MM.1S (cell line): Measurements from ENCODE around the gene IDH3G.

Source experiments
- DNase-seq: peaks from one replicate; pipeline ENCODE4 v3.0.0-alpha.2; 2015
- H2AFZ ChIP-seq: fragments of 300-600 bp; sonication (generic); 2 replicates; pipeline ENCODE4 v1.6.0; 2016; ENCODE audit warnings: antibody characterized with exemption, low read length
- H3F3A ChIP-seq: fragments of 300-600 bp; sonication (generic); 2 replicates; pipeline ENCODE4 v1.6.1; 2016; ENCODE audit warnings: mild to moderate bottlenecking, antibody characterized with exemption, low read length, moderate library complexity, mixed read lengths; ENCODE audit not compliant: insufficient read depth
- H3K27ac ChIP-seq: fragments of 300-600 bp; sonication (generic); 2 replicates; pipeline ENCODE4 v1.5.1; 2016; ENCODE audit warnings: mild to moderate bottlenecking, low read length
- H3K27me3 ChIP-seq: fragments of 300-600 bp; sonication (generic); replicated peaks from 2 replicates; pipeline ENCODE4 v1.6.0; 2016; ENCODE audit warnings: low read length; ENCODE audit not compliant: insufficient read depth
- H3K36me3 ChIP-seq: fragments of 300-600 bp; sonication (generic); replicated peaks from 2 replicates; pipeline ENCODE4 v1.6.1; 2016; ENCODE audit warnings: mild to moderate bottlenecking, low read length, mixed read lengths; ENCODE audit not compliant: insufficient read depth
- H3K4me1 ChIP-seq: fragments of 300-600 bp; sonication (generic); 2 replicates; pipeline ENCODE4 v1.6.1; 2016; ENCODE audit warnings: low read length, mixed read lengths
- H3K4me2 ChIP-seq: fragments of 300-600 bp; sonication (generic); 2 replicates; pipeline ENCODE4 v1.6.0; 2016; ENCODE audit warnings: low read depth, low read length
- H3K4me3 ChIP-seq: fragments of 300-600 bp; sonication (generic); 2 replicates; pipeline ENCODE4 v1.5.1; 2016; ENCODE audit warnings: low read length, mixed read lengths
- H3K79me2 ChIP-seq: fragments of 300-600 bp; sonication (generic); 2 replicates; pipeline ENCODE4 v1.6.1; 2016; ENCODE audit warnings: mixed run types, low read length, mixed read lengths
- H3K9ac ChIP-seq: fragments of 300-600 bp; sonication (generic); 2 replicates; pipeline ENCODE4 v1.6.1; 2016; ENCODE audit warnings: low read length, mixed read lengths
- H3K9me2 ChIP-seq: fragments of 300-600 bp; sonication (generic); replicated peaks from 2 replicates; pipeline ENCODE4 v1.6.1; 2016; ENCODE audit warnings: mild to moderate bottlenecking, low read length, mixed read lengths; ENCODE audit not compliant: insufficient read depth
- H3K9me3 ChIP-seq: fragments of 300-600 bp; sonication (generic); replicated peaks from 2 replicates; pipeline ENCODE4 v1.6.1; 2016; ENCODE audit warnings: mild to moderate bottlenecking, low read length, mixed read lengths; ENCODE audit not compliant: insufficient read depth
- H4K20me1 ChIP-seq: fragments of 300-600 bp; sonication (generic); 2 replicates; pipeline ENCODE4 v1.6.1; 2016; ENCODE audit warnings: mild to moderate bottlenecking, low read length, moderate library complexity, mixed read lengths; ENCODE audit not compliant: insufficient read depth
- CTCF ChIP-seq: fragments of 300-600 bp; sonication (generic); IDR thresholded peaks from 2 replicates; pipeline ENCODE4 v1.5.1; 2016; ENCODE audit warnings: antibody characterized with exemption, low read length, mixed read lengths
- EZH2 ChIP-seq: fragments of 300-600 bp; sonication (generic); optimal IDR thresholded peaks from 2 replicates; pipeline ENCODE3; 2017; ENCODE audit warnings: low read depth, mild to moderate bottlenecking, antibody characterized with exemption, low read length, mixed read lengths
- EZH2phosphoT487 ChIP-seq: fragments of 300-600 bp; sonication (generic); IDR thresholded peaks from 2 replicates; pipeline ENCODE4 v1.6.1; 2018; ENCODE audit warnings: antibody characterized with exemption, low read length

IDH3G gene

GRCh38 chrX:153791104-153791852, 2.9 kb downstream of the IDH3G start:
- TF ChIP-seq EZH2 (no peak), CTCF (no peak), EZH2phosphoT487 (no peak)
- Histone ChIP-seq H3K4me1 (0 out of 2 replicates have a peak, but pooled peaks cover 6% of the 10 kb centered on the region), H3F3A (no peaks in the 10 kb centered on the region), H3K4me2 (no peak overlapping the region), H3K9me3 (no peaks in the 10 kb centered on the region), H3K27me3 (no peaks in the 10 kb centered on the region), H3K4me3 (no peak overlapping the region), H3K79me2 (peaks cover 49% of the 10 kb centered on the region), H3K36me3 (no peaks in the 10 kb centered on the region), H3K27ac (no peak overlapping the region), H2AFZ (no peak overlapping the region), H4K20me1 (no peaks in the 10 kb centered on the region), H3K9ac (no peak overlapping the region), H3K9me2 (no peaks in the 10 kb centered on the region)
- DNase-seq, result no peak

GRCh38 chrX:153789654-153790053, 4.5 kb downstream of the IDH3G start:
- Histone ChIP-seq H2AFZ (no peak overlapping the region), H3K9me3 (no peaks in the 10 kb centered on the region), H3F3A (no peaks in the 10 kb centered on the region), H3K4me1 (0 out of 2 replicates have a peak, but pooled peaks cover 6% of the 10 kb centered on the region), H3K27ac (no peak overlapping the region), H3K9ac (no peak overlapping the region), H4K20me1 (no peaks in the 10 kb centered on the region), H3K79me2 (peaks cover 33% of the 10 kb centered on the region), H3K36me3 (no peaks in the 10 kb centered on the region), H3K9me2 (no peaks in the 10 kb centered on the region), H3K27me3 (no peaks in the 10 kb centered on the region), H3K4me2 (no peak overlapping the region), H3K4me3 (no peak overlapping the region)
- DNase-seq, result no peak
- TF ChIP-seq EZH2phosphoT487, result no peak
- no peak for TF ChIP-seq EZH2

GRCh38 chrX:153786669-153787068, 7.5 kb downstream of the IDH3G start:
- no peak overlapping the region for H3K9ac ChIP-seq
- no peak for TF ChIP-seq EZH2
- no peak for TF ChIP-seq EZH2phosphoT487
- no peak for TF ChIP-seq CTCF

GRCh38 chrX:153784325-153784967, 9.7 kb downstream of the IDH3G start:
- Histone ChIP-seq H3K9me3 (no peaks in the 10 kb centered on the region), H3K9ac (no peak overlapping the region), H3K27ac (no peak overlapping the region), H3K27me3 (0 out of 2 replicates have a peak, but pooled peaks cover 3% of the 10 kb centered on the region), H2AFZ (no peak overlapping the region), H3K36me3 (no peaks in the 10 kb centered on the region), H4K20me1 (no peaks in the 10 kb centered on the region), H3K4me1 (no peaks in the 10 kb centered on the region), H3K4me3 (no peak overlapping the region), H3K79me2 (no peaks in the 10 kb centered on the region), H3K9me2 (no peaks in the 10 kb centered on the region), H3K4me2 (no peak overlapping the region), H3F3A (no peaks in the 10 kb centered on the region)
- TF ChIP-seq EZH2phosphoT487 (no peak), CTCF (no peak), EZH2 (no peak)
- DNase-seq, result no peak

More at GRCh38 chrX:153786669-153787068, 7.5 kb downstream of the IDH3G start:
- Histone ChIP-seq H3K79me2 (peaks cover 8% of the 10 kb centered on the region), H3K36me3 (no peaks in the 10 kb centered on the region), H3K9me2 (no peaks in the 10 kb centered on the region), H3K4me3 (no peak overlapping the region), H2AFZ (no peak overlapping the region), H3K9me3 (no peaks in the 10 kb centered on the region), H3K4me2 (no peak overlapping the region), H3K27me3 (no peaks in the 10 kb centered on the region), H4K20me1 (no peaks in the 10 kb centered on the region), H3F3A (no peaks in the 10 kb centered on the region), H3K27ac (no peak overlapping the region), H3K4me1 (no peaks in the 10 kb centered on the region)
- DNase-seq, result no peak
